Measurements from ENCODE around the gene MRPL19. TPM values are rescaled to one million over a fixed set of nuclear protein-coding genes. Genes with fewer than 3 reads are reported as not detected.

MRPL19 gene
- total and polyA plus RNA-seq, 2 of the 13 experiments (the other 11 are each of a cell fraction or from before 2014, with no cell fraction given), result 43.2 to 163 TPM

- BruUV-seq (replicated peaks), result no TSS peak
- TF ChIP-seq GZF1 (CRISPR knock-in tag; IDR thresholded peaks at IDR 0.05) (no peak), PTBP1 (IDR thresholded peaks at IDR 0.05; ENCODE audit: low read depth, low read length, poor library complexity, severe bottlenecking) (no peak), MATR3 (CRISPR knock-in tag; IDR thresholded peaks at IDR 0.05) (no peak), PAX8 (CRISPR knock-in tag; IDR thresholded peaks at IDR 0.05; ENCODE audit: borderline replicate concordance) (no peak), MIER2 (CRISPR knock-in tag; IDR thresholded peaks at IDR 0.05) (no peak), RERE (CRISPR knock-in tag; IDR thresholded peaks at IDR 0.05; ENCODE audit: low read depth) (no peak), MTF1 (CRISPR knock-in tag; IDR thresholded peaks at IDR 0.05) (no peak), KIAA2018 (CRISPR knock-in tag; IDR thresholded peaks at IDR 0.05; ENCODE audit: borderline replicate concordance) (no peak), TCF12 (IDR thresholded peaks at IDR 0.05) (no peak), TCF12 (CRISPR knock-in tag; IDR thresholded peaks at IDR 0.05) (no peak), SRSF9 (IDR thresholded peaks at IDR 0.05; ENCODE audit: borderline replicate concordance, insufficient read depth, low read depth, low read length, poor library complexity, severe bottlenecking) (no peak)
- WGBS (ENCODE audit: low lambda C conversion rate), result 100% methylated on average over 1 of the region's 1 CpG
- no peaks in the 10 kb centered on the region for H3K9me3 ChIP-seq (ENCODE audit: low read length)
- CTCF ChIA-PET (ENCODE audit: low intra/inter-chr PET ratio, low total read pairs), result interaction anchor here (3.9 kb wide), 1 partner anchor 39 kb away, joined by 71 read pairs; no protein-coding TSS in a partner anchor
- no peak for DNase-seq (ENCODE audit: low spot score)
- H3K4me1 ChIP-seq (ENCODE audit: insufficient read depth, low read length), result no peaks in the 10 kb centered on the region
- in situ Hi-C loops (cut with HindIII; ENCODE audit: extremely low pct_ligation_motif_present, low pct_unique_long_range_greater_than_20kb) (loop anchor here (5.0 kb wide), 1 partner anchor 42 kb away; no protein-coding TSS in a partner anchor), intact Hi-C loops (cut with micrococcal nuclease; ENCODE audit: unreplicated experiment) (no loop called here)
- H3K9ac ChIP-seq (ENCODE audit: insufficient read depth, low read depth, low read length), result no peak overlapping the region
- no peak for ATAC-seq
- no peaks in the 10 kb centered on the region for H3K27me3 ChIP-seq (ENCODE audit: control insufficient read depth in 1 of 2, insufficient read depth in 2 of 2, low read length in 2 of 2)
- POLR2A ChIA-PET, result no interaction called here
- H3K4me2 ChIP-seq (ENCODE audit: low read depth, low read length), result no peak overlapping the region
- no peak overlapping the region for H3K27ac ChIP-seq (ENCODE audit: extremely low read length, insufficient read depth, low read length)
- no peak overlapping the region for H2AFZ ChIP-seq (ENCODE audit: low read length)
- H3K36me3 ChIP-seq (replicated peaks in 1 of 2; ENCODE audit: control insufficient read depth in 1 of 2, insufficient read depth in 2 of 2, low read length in 2 of 2), result peaks cover 13 to 43% of the 10 kb centered on the region in 2 experiments
- no peak for FAIRE-seq
- H3K4me3 ChIP-seq (replicated peaks in 1 of 3; ENCODE audit: insufficient read depth in 1 of 3, low read depth in 2 of 3, low read length in 3 of 3), result no peak overlapping the region
- H4K20me1 ChIP-seq (ENCODE audit: insufficient read depth, low read length), result no peaks in the 10 kb centered on the region
- H3K79me2 ChIP-seq (ENCODE audit: insufficient read depth, low read length), result no peaks in the 10 kb centered on the region
Observed at GRCh38 chr2:75679556-75679955, 33.0 kb downstream of the MRPL19 start.

Measured in HepG2 (cell line).